GM21367 (cell line): ENCODE measurements around the gene FAM114A1.
"Not testable (repeated sequence)": the region's sequence is repeated elsewhere in the genome, so short reads cannot be mapped to it uniquely, and the experiment has no call there.

Experiments
- ATAC-seq: cut with Tn5 transposase; IDR thresholded peaks from one replicate; pipeline ENCODE4 v1.9.1; 2021; ENCODE audit not compliant: unreplicated experiment

Gene FAM114A1

GRCh38 chr4:38902695-38903094 is 35.1 kb downstream of the FAM114A1 start:
- ATAC-seq = no peak

GRCh38 chr4:38904090-38904666 is 36.6 kb downstream of the FAM114A1 start:
- ATAC-seq = no peak

- ATAC-seq = no peak
Measured at GRCh38 chr4:38904682-38905081, 37.1 kb downstream of the FAM114A1 start.

- ATAC-seq = no peak
Measured at GRCh38 chr4:38905652-38906385, 38.2 kb downstream of the FAM114A1 start.

GRCh38 chr4:38907696-38908270 is 40.2 kb downstream of the FAM114A1 start:
- no peak for ATAC-seq

GRCh38 chr4:38909015-38909414 is 41.4 kb downstream of the FAM114A1 start:
- no peak for ATAC-seq

GRCh38 chr4:38911257-38911656 is 43.7 kb downstream of the FAM114A1 start:
- ATAC-seq = no peak

- no peak for ATAC-seq
Measured at GRCh38 chr4:38914854-38915253, 47.2 kb downstream of the FAM114A1 start.

- not testable (repeated sequence) for ATAC-seq
Measured at GRCh38 chr4:38916267-38916666, 48.7 kb downstream of the FAM114A1 start.

GRCh38 chr4:38917481-38918025 is 49.9 kb downstream of the FAM114A1 start:
- ATAC-seq = no peak

- ATAC-seq = no peak
Measured at GRCh38 chr4:38919494-38919893, 51.9 kb downstream of the FAM114A1 start.

GRCh38 chr4:38920186-38920585 is 52.6 kb downstream of the FAM114A1 start:
- no peak for ATAC-seq

- no peak for ATAC-seq
Measured at GRCh38 chr4:38920677-38921076, 53.1 kb downstream of the FAM114A1 start.

- no peak for ATAC-seq
Measured at GRCh38 chr4:38921151-38921550, 53.5 kb downstream of the FAM114A1 start.

- no peak for ATAC-seq
Measured at GRCh38 chr4:38923746-38924145, 56.1 kb downstream of the FAM114A1 start.

GRCh38 chr4:38924353-38924752 is 56.7 kb downstream of the FAM114A1 start:
- no peak for ATAC-seq

- ATAC-seq = no peak
Measured at GRCh38 chr4:38925492-38926413, 58.1 kb downstream of the FAM114A1 start.

GRCh38 chr4:38926896-38927295 is 59.3 kb downstream of the FAM114A1 start:
- ATAC-seq = no peak

- ATAC-seq = no peak
Measured at GRCh38 chr4:38928568-38928967, 61.0 kb downstream of the FAM114A1 start.

- no peak for ATAC-seq
Measured at GRCh38 chr4:38928974-38929373, 61.4 kb downstream of the FAM114A1 start.

- no peak for ATAC-seq
Measured at GRCh38 chr4:38930204-38930603, 62.6 kb downstream of the FAM114A1 start.
